ENCODE measurements around the gene PIAS4. TPM values are rescaled to one million over a fixed set of nuclear protein-coding genes. Genes with fewer than 3 reads are reported as not detected.
A peak's percentile ranks its signal among the peaks of the same experiment; 100 is the strongest.
"Not testable (repeated sequence)": the region's sequence is repeated elsewhere in the genome, so short reads cannot be mapped to it uniquely, and the experiment has no call there.

PIAS4 gene
- total RNA-seq, 1 donor: 21.4 TPM

- Histone ChIP-seq H3K27ac (ENCODE audit: low read depth, low read length) (no peak overlapping the region), H3K9me3 (ENCODE audit: low read depth, low read length) (no peaks in the 10 kb centered on the region), H4K20me1 (ENCODE audit: insufficient read depth, low read length) (peaks cover 38% of the 10 kb centered on the region), H3K4me1 (ENCODE audit: insufficient read depth, low read length) (peaks cover 40% of the 10 kb centered on the region), H3K79me2 (ENCODE audit: insufficient read depth, low read length) (peaks cover 38% of the 10 kb centered on the region), H3K4me2 (ENCODE audit: insufficient read depth, low read length) (peak overlapping the region; percentile 99), H3K4me3 (ENCODE audit: insufficient read depth, low read length) (peak overlapping the region; percentile 100), H3K27me3 (ENCODE audit: insufficient read depth, low read length) (no peaks in the 10 kb centered on the region), H3K36me3 (ENCODE audit: insufficient read depth, low read length) (peaks cover 34% of the 10 kb centered on the region), H2AFZ (ENCODE audit: low read length) (peak overlapping the region; percentile 86)
- peak; percentile 70 for TF ChIP-seq CTCF (IDR thresholded peaks at IDR 0.05; ENCODE audit: extremely low read depth, low read depth, low read length)
- DNase-seq (ENCODE audit: insufficient read length, low spot score, missing footprints): peak; percentile 89
Observed at GRCh38 chr19:3986260-3987041, 21.1 kb upstream of the PIAS4 start.

DNA sequence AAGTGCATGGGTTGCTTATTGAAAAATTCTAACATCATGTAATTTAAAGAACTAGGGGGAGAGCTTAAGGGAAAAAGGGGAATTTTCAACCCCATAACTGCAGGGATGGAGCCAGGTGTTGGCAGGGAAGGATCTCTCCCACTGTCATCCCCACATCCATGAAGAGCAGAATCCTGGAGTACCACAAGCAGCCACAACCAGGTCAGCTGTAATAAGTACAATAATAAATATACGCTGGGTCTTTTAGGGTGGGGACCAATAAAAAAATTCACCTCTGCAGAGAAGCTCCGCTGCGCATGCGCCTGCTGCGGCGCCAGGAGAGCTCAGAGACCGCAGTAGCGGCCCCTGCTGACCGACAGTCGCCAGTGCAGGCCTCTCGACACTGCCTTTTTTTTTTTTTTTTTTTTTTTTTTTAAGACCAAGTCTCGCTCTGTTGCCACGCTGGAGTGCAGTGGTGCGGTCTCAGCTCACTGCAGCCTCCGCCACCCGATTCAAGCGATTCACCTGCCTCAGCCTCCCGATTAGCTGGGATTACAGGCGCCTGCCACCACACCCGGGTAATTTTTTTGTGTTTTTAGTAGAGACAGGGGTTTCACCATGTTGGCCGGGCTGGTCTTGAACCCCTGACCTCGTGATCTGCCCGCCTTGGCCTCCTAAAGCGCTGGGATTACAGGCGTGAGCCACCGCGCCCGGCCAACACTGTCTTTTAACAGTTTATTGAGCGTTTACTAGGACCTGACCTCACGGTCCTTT is 19.7 kb upstream of the PIAS4 start:
- peak overlapping the region; percentile 46 for H3K4me3 ChIP-seq (ENCODE audit: insufficient read depth, low read length)
- peak overlapping the region; percentile 45 for H3K27ac ChIP-seq (ENCODE audit: low read depth, low read length)
- H3K79me2 ChIP-seq (ENCODE audit: insufficient read depth, low read length): peaks cover 25% of the 10 kb centered on the region
- H3K9me3 ChIP-seq (ENCODE audit: low read depth, low read length): no peaks in the 10 kb centered on the region
- H3K27me3 ChIP-seq (ENCODE audit: insufficient read depth, low read length): no peaks in the 10 kb centered on the region
- H4K20me1 ChIP-seq (ENCODE audit: insufficient read depth, low read length): peaks cover 24% of the 10 kb centered on the region
- H3K36me3 ChIP-seq (ENCODE audit: insufficient read depth, low read length): peaks cover 21% of the 10 kb centered on the region
- H3K4me1 ChIP-seq (ENCODE audit: insufficient read depth, low read length): peaks cover 32% of the 10 kb centered on the region
- peak overlapping the region; percentile 73 for H2AFZ ChIP-seq (ENCODE audit: low read length)
- peak overlapping the region; percentile 99 for H3K4me2 ChIP-seq (ENCODE audit: insufficient read depth, low read length)
- DNase-seq (ENCODE audit: insufficient read length, low spot score, missing footprints): peak; percentile 92
- peak; percentile 92 for TF ChIP-seq CTCF (IDR thresholded peaks at IDR 0.05; ENCODE audit: extremely low read depth, low read depth, low read length)

GRCh38 chr19:3990815-3991117 is 16.8 kb upstream of the PIAS4 start:
- Histone ChIP-seq H3K4me1 (ENCODE audit: insufficient read depth, low read length) (peaks cover 19% of the 10 kb centered on the region), H2AFZ (ENCODE audit: low read length) (peak overlapping the region; percentile 78), H3K27ac (ENCODE audit: low read depth, low read length) (no peak overlapping the region), H3K9me3 (ENCODE audit: low read depth, low read length) (no peaks in the 10 kb centered on the region), H4K20me1 (ENCODE audit: insufficient read depth, low read length) (no peaks in the 10 kb centered on the region), H3K4me2 (ENCODE audit: insufficient read depth, low read length) (no peak overlapping the region), H3K36me3 (ENCODE audit: insufficient read depth, low read length) (no peaks in the 10 kb centered on the region), H3K27me3 (ENCODE audit: insufficient read depth, low read length) (no peaks in the 10 kb centered on the region), H3K4me3 (ENCODE audit: insufficient read depth, low read length) (no peak overlapping the region), H3K79me2 (ENCODE audit: insufficient read depth, low read length) (no peaks in the 10 kb centered on the region)
- no peak for DNase-seq (ENCODE audit: insufficient read length, low spot score, missing footprints)
- TF ChIP-seq CTCF (IDR thresholded peaks at IDR 0.05; ENCODE audit: extremely low read depth, low read depth, low read length): no peak

GRCh38 chr19:3995607-3996006 is 11.9 kb upstream of the PIAS4 start:
- no peaks in the 10 kb centered on the region for H4K20me1 ChIP-seq (ENCODE audit: insufficient read depth, low read length)
- H3K36me3 ChIP-seq (ENCODE audit: insufficient read depth, low read length): no peaks in the 10 kb centered on the region
- H3K4me3 ChIP-seq (ENCODE audit: insufficient read depth, low read length): no peak overlapping the region
- H3K4me1 ChIP-seq (ENCODE audit: insufficient read depth, low read length): no peaks in the 10 kb centered on the region
- H3K27me3 ChIP-seq (ENCODE audit: insufficient read depth, low read length): no peaks in the 10 kb centered on the region
- H2AFZ ChIP-seq (ENCODE audit: low read length): no peak overlapping the region
- no peaks in the 10 kb centered on the region for H3K79me2 ChIP-seq (ENCODE audit: insufficient read depth, low read length)
- no peak for TF ChIP-seq CTCF (IDR thresholded peaks at IDR 0.05; ENCODE audit: extremely low read depth, low read depth, low read length)
- DNase-seq (ENCODE audit: insufficient read length, low spot score, missing footprints): no peak
- H3K4me2 ChIP-seq (ENCODE audit: insufficient read depth, low read length): no peak overlapping the region
- H3K27ac ChIP-seq (ENCODE audit: low read depth, low read length): no peak overlapping the region
- H3K9me3 ChIP-seq (ENCODE audit: low read depth, low read length): no peaks in the 10 kb centered on the region

DNA sequence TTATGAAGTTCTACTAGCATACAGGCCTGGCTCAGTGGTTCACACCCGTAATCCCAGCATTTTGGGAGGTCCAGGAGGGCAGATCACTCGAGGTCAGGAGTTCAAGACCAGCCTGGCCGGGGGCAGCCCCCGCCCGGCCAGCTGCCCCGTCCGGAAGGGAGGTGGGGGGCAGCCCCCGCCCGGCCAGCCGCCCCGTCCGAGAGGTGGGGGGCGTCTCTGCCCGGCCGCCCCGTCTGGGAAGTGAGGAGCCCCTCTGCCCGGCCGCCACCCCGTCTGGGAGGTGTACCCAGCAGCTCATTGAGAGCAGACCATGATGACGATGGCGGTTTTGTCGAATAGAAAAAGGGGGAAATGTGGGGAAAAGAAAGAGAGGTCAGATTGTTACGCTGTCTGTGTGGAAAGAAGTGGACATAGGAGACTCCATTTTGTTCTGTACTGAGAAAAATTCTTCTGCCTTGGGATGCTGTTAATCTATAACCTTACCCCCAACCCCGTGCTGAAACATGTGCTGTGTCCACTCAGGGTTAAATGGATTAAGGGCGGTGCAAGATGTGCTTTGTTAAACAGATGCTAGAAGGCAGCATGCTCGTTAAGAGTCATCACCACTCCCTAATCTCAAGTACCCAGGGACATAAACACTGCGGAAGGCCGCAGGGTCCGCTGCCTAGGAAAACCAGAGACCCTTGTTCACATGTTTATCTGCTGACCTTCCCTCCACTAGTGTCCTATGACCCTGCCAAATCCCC is 8.7 kb upstream of the PIAS4 start:
- not testable (repeated sequence) for H3K79me2 ChIP-seq (ENCODE audit: insufficient read depth, low read length); DNase-seq (ENCODE audit: insufficient read length, low spot score, missing footprints); H3K27me3 ChIP-seq (ENCODE audit: insufficient read depth, low read length); H3K4me3 ChIP-seq (ENCODE audit: insufficient read depth, low read length); H3K36me3 ChIP-seq (ENCODE audit: insufficient read depth, low read length); H3K4me1 ChIP-seq (ENCODE audit: insufficient read depth, low read length); H3K4me2 ChIP-seq (ENCODE audit: insufficient read depth, low read length); H3K9me3 ChIP-seq (ENCODE audit: low read depth, low read length); H2AFZ ChIP-seq (ENCODE audit: low read length); H4K20me1 ChIP-seq (ENCODE audit: insufficient read depth, low read length); H3K27ac ChIP-seq (ENCODE audit: low read depth, low read length)

Measured in osteoblast (primary cell).